Stimulated activated CD4-positive, alpha-beta T cell treated with anti-CD3 and anti-CD28 coated beads, Interleukin-15, amount 100 ng/mL, for 48 hours (primary cell): ENCODE measurements around the gene SPECC1.
"Not testable (repeated sequence)": the region's sequence is repeated elsewhere in the genome, so short reads cannot be mapped to it uniquely, and the experiment has no call there.

Source experiments
- DNase-seq, 2 donors: peaks; one replicate each; pipeline ENCODE4 v3.0.0-alpha.2; 2020; ENCODE audit warnings: low read depth in 2 of 2

The SPECC1 gene

DNA sequence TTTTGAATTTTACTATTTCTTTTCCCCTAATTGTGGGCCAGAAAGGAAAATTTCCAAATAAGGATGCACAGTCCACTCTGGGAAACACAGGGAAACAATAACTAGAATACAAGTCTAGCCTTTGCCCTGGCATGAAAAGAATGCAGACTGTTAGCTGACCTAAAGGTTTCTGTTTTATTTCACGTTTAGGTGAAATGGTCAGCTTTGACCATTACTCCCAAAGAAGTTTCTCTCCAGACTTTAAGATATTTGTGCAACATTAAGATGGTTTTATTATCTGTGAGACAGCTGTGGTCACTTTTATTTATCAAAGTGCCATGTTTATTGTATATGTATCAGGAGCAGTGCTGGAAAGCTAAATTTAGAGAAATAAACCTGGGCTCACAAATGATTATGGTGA lies 163.9 kb downstream of the SPECC1 start:
- no peak for DNase-seq

DNA sequence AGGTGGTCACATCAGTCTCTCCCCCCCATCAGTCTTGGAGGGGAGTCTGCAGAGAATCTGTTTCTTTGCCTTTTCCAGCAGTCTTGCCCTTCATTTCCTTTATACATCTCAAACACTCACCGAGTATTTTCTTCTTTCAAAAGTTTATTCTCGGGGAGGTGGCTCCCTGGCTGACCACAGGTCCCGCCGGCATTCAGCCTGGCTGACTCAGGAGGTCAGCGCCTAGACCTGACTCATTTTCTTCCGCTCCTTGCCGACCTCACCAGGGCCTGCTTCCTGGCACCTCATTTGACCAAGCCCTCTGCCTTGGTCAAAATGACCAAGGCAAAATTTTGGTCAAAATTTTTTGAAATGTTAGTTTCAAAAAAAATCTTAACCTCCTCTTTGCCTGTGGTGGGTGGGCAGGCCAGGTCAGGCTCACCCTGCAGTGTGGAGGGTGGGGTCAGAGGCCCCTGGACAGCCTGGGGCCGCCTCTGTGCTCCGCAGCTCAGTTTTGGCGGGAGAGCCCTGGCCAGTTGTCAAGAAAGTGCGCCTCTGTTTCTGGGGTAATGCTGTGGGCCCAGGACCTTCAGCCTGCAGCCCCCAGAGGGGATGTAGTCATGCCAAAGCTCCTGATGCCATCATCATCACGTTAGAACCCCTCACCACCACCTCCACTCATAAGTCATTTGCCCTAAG lies 165.6 kb downstream of the SPECC1 start:
- DNase-seq, result no peak

DNA sequence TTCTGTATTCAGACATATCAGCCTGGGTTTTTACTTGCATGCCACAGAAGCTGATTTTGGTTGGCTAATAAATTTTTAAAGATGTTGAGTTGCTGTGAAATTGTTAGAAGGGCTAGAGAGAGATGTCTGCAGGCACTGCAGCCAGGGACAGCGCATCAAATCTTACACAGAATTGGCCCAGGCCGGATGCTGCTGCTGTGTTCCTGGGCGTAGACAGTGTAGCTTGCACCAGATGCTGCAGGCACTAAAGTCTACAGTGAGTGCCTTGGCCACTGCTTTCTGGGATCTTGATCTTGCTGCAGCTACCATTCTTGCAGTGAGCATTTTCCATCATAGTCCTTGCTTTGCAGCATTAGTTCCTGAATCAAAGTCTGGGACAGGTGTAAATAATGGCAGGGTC lies 169.9 kb downstream of the SPECC1 start:
- no peak for DNase-seq

DNA sequence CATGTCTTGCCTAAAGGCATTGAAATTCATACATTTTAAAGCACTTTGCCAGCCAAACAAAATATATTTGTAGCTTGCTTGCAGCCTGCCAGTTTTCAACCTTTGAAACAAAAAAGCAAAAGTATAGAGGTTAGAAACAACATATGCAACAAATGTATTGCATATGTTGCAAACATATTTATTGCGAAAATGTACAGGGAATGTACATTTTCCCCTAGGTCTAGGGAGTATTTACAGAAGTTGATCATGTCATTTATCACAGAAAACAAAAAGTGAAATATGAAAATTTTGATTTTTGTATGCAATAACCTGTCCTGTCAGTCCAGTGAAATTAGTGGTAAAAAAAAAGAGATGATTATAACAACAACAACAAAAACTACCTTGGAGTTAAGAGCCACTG lies 171.5 kb downstream of the SPECC1 start:
- no peak for DNase-seq

DNA sequence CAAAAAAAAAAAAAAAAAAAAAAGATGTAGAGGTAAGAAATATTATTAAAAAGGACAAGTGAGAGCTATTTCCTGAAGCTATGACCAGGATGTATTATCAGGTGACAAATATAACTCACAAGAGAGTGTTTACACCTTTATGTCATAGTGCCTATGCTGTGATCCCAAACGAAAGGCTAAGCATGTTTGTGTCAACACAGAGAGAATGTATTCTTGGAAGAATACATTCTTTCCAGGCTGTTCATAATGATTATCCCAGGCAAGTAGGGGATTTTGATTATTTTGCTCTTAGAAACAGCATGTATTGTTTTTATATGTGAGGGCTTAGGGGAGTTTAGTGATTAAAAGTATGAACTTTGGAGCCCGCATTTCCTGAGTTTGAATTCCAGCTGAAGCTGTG lies 175.0 kb downstream of the SPECC1 start:
- DNase-seq, result no peak

DNA sequence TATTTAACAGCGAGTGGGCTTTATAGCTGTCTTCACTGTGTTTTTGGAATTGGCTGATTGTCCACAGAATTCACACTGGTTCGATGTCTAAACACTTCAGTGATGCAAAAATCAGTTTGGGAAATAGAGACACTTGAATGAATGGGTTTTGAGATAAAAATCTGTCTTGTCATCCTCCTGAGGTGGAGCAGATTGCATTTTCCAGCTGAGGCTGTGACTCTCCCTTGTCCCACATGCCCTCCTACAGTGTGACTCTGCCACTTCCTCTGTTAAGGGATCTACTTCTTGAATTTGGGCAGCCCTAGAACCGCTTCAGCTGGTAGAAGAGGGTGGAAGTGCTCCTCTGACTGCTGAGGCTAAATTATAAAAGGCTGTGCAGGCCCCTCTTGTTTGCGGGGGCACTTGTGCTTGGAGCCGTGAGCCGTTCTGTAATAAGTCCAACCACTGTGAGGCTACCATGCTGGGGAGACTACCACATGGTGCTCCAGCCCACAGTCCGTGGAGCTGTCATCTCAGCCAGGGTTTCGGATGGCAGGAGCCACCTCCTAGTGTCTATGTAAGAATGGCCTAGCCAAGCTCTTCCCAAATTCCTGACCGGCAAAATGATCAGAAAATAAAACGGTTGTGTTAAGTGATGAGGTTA lies 175.9 kb downstream of the SPECC1 start:
- DNase-seq, result no peak

DNA sequence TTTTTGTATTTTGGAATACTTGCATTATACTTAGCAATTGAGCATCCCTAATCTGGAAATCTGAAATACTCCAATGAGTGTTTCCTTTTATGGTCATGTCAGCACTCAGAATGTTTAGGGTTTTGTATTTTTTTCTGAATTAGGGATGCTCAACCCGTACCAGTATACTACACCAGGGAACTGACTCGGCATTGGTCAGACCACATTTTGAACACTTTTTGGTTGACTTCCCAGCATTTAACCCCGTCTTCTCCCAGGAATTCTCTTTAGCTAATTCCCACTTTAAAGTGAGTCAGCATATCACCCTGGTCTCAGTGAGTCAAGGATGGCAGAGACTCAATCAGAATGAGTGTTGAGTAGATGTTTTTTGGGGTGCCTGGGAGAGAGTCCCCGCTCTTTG lies 177.9 kb downstream of the SPECC1 start:
- no peak for DNase-seq

DNA sequence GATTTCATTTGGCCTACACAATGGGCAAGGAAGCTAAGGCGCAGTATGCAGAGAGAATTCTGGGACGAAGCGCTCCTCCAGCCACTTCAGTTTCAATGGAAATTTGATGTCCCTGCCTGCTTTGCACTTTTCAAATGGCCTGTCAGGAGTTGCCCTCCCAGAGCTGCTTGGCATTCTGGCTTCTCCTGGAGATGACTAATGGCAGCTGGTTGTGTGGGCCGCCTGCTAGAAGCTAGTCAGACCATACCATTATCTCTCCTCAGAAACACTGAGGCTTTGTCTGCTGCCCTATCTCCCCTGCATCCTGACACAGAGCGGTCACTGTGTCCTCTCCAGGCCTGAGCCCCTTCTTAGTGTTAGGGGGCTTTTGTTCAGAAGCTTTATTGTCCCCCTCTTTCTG lies 180.1 kb downstream of the SPECC1 start:
- no peak for DNase-seq

DNA sequence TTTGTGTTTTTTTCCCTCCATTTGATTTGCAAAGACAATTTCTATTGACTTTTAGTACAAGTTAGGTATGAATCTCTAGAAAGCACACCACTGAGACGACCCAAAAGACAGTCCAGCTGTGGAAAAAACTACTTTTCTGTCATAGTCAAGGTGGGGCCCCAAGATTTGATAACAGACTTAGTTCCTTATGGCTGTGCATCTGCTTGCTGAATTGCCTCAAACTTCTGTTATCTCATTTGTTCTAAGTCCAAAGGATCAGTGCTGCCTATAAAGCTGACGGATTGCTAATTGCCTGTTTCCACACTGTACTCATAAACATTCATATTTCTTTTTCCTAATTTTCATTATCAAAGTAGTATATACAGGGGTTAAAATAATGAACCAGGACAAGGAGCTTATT lies 180.8 kb downstream of the SPECC1 start:
- no peak for DNase-seq

DNA sequence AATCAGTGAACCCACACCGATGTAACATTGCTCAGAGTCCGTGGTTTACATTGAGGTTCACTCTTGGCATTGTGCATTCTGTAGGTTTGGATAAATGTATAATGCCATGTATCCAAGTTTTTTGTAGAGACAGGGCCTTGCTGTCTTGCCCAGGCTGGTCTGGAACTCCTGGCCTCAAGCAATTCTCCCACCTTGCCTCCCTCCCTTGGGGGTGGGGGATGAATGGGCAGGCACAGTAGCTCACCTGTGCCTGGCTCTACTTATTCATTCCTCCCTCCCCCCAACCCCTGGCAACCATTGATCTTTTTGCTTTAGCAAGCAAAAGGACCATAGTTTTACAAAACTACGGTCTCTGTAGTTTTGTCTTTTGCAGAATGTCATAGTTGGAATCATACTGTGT lies 181.4 kb downstream of the SPECC1 start:
- no peak for DNase-seq

DNA sequence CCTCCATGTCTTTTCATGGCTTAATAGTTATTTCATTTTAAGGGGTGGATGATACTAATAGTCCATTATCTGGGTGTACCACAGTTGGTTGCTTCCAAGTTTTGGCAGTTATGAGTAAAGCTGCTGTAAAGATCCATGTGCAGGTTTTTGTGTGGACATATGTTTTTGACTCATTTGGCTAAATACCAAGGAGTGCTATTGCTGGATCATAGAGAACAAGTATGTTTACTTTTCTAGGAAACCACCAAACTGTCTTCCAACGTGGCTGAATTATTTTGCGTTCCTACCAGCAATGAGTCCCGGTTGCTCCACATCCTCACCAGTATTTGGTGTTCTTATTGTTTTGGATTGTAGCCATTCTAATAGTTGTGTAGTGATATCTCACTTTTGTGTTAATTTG lies 181.9 kb downstream of the SPECC1 start:
- DNase-seq, result no peak

DNA sequence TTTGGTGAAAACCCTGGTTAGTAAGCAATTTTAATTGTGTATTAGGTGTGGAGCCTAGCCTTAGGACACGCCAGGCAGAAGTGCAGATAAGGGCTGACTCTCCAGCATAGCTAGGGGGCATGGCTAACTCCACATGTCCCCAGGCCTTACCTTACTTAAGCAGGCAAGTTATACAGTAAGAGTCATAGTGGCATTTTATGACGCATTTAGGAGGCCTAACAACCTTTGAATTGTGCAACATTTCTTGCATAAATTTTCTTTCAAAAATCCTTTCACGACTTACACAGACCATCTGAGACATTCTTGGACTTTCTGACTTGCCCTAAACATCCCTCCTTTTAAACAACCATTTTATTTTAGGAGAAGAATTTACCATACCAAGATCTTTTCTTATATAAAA lies 187.1 kb downstream of the SPECC1 start:
- DNase-seq, result not testable (repeated sequence)

DNA sequence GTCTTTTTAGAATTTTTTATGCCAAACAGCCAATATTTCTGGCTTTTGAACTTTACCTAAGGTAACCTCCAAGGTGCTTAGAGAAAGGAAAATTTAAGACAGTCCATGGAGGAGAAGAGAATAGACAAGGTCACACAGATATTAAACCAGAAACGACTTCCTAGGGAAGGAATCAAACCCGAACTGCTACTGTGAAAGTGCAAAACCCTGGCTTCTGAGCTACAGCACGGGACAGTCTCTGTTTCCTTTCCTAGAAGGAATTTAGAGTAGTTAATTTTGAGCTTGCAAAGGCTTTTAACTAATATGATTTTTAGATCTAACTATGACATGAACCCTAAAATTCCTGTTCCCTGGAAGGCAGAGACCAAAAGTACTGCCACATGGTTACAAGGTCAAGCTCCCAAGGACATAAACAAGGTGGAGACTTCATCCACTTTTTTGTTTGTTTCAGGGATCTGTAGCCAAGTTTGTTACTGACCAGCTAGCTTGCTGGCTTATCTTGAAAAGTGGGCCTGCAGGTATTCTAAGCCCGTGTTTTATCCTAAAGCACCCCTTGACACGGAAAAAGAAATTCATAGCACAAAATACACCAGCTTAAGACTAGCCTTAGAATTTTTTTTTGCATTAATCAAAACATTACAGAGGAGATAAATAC lies 188.2 kb downstream of the SPECC1 start:
- DNase-seq, result no peak

DNA sequence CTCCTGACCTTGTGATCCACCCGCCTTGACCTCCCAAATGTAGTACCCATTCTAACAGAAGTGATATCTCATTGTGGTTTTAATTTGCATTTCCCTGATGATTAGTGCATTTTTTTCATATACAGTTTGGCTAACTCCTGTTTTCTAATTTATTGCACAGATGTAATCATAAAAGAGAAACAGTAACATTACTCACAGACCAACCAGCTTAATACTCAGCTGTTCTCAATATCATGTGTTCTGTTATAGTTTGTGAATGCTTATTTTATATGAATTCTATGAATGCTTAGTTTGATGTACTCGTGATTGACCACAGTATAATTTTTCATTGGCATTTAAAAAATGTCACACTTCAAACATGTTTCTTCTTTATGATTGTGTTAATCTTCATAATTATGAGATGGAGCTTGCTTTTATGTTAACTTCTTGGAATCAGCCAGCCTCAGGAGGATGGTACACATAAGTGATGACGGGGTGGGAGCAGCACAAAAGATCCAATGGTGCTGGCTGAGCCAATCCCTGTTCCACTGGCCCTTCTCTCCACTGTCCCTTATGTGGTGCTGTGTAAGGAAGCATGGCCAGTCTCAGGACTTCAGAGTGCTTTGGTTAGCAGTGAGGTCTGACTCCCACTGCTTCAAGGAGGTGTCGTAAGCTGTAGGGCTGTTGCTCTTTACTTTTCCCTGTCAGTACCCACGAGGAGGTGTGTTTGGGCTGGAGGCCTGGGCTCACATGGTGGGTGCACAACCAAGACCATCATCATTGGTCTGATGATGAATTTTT lies 191.0 kb downstream of the SPECC1 start:
- DNase-seq, result no peak

DNA sequence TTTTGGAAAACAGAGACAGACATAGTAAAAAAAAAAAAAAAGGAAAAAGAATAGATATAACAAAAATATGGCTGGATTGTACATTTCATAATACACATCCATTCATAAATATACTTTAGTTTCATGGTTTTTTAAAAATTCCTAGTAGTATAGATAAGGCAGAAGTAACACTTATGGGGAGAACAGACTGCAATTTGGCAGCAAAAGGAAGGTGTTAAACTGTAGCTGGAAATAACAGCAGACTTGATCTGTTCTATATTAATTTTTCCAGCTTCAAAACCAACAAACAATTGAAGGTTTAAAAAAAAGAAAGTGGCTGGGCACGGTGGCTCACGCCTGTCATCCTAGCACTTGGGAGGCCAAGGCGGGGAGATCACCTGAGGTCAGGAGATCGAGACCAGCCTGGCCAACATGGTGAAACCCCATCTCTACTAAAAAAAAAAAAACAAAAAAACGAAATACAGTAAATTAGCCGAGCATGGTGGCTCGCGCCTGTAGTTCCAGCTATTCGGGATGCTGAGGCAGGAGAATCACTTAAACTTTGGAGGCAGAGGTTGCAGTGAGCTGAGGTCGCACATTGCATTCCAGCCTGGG lies 191.8 kb downstream of the SPECC1 start:
- DNase-seq, result no peak

DNA sequence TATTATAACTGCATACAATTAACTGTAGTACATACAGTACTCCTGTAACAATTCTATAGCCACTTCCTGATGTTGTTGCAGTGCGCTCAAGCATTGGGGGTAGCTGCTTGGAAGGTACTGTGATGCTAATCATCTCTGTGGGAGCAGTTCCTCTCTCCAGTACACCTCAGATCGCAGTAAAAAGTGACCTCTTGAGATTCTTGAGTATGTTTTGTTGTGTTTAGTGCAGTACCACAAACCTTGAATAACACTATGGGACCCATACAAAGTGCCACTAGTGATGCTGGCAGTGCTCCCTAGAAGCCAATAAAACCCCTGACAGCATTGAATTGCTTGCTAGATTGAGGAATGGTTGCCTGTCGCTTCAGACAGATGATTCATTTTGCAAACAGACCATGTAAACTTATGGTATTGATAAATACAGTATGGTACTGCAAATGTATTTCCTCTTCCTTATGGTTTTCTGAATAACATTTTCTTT lies 193.0 kb downstream of the SPECC1 start:
- DNase-seq, result no peak

DNA sequence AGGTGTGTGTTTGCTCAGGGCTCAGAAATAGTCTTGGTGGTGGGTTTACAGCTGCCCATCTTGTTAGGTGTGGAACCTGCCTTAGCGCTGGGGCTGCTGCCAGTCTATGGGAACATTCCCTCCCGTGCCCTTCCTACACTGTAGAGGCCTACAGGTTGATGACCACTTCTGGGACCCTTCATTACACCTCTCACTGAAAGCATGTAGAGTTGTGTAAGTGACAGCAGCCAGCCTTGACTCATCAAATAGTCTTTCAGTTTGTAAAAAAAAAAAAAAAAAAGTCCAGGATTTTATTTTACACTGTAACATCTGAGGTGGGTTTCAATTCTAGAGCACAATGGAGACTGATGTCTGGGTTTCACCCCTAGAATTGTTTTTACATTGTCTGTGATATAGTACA lies 193.9 kb downstream of the SPECC1 start:
- DNase-seq, result no peak

DNA sequence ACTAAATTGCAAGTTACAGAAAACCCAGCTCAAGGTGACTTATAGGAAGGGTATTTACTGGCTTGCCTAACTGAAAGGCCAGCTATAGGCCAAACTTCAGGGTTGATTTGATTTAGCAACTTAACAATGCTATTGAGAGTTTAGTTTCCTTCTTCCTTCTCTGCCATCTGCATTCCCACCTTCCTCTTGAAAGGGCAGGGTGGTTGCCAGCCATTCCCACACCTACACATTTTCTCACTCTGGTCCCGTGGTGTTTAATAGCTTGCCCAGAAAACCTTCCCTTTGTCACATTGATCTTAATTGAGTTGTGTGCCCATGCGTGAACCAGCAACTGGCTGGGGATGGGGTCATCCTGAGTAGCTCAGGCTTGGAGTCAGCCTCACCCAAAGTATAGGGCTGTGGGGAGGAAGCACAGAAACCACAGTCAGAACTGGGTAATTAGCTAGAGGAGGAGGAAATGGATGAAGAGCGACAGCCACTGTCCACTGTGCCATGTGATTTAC lies 194.7 kb downstream of the SPECC1 start:
- DNase-seq, result no peak

DNA sequence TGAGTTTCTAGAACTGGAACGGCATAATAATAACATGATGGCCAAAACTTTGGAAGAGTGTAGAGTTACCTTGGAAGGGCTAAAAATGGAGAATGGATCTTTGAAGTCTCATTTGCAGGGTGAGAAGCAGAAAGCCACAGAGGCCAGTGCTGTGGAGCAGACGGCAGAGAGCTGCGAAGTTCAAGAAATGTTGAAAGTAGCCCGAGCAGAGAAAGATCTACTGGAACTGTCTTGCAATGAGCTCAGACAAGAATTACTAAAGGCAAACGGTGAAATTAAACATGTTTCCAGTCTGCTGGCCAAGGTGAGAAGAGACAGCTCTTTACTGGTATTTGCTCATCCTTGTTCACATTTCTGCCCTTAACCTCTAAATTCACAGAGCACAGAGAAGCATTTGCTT lies 196.4 kb downstream of the SPECC1 start:
- no peak for DNase-seq

DNA sequence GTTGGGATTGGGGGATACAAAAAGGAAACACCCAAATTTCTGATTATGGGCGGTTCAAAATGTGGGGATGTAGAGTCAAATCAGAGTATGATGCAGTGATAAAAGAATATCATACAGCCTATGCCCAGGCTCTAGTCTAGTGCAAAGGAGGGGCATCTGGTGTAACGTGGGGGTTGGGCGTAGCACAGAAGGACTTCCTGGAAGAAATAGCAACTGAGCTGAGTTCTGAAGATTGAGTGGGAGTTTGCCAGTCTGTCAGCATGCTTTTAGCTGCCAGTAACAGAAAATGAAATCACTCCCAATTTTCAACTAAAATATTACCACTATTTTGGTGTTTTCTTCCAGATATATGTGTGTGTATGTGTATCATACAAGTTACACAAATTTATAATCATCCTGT lies 196.9 kb downstream of the SPECC1 start:
- peak; percentile 10 to 41 for DNase-seq

DNA sequence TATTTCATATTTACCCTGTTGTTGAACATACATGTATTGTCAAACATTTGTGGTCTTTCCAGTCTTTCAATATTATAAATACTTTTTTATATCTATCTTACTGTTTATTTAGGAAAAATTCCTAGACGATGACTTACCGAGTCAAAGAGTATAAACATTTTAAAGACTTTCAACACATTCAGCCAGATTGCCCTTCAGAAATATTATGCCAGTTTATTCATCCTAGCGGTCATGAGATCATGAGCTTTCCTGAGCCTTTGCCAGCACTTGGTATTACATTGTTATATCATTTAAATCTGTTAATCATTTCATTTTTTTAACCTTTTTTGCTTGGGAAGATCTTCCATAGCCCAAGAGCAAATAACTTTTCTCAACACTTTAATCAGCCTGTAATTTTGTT lies 197.4 kb downstream of the SPECC1 start:
- no peak for DNase-seq
